HFFc6 (cell line): ENCODE results near the gene GOLGA8B. TPM values are rescaled to one million over a fixed set of nuclear protein-coding genes. Genes with fewer than 3 reads are reported as not detected.

Source experiments
- DNase-seq: peaks from one replicate; pipeline ENCODE4 v3.0.0-alpha.2; 2018
- H3K27ac Mint-ChIP-seq: 2 replicates; pipeline ENCODE4 v1.8.0; 2020; ENCODE audit warnings: mild to moderate bottlenecking, mixed read lengths
- H3K27me3 Mint-ChIP-seq: 2 replicates; pipeline ENCODE4 v1.8.0; 2021; ENCODE audit warnings: mild to moderate bottlenecking, moderate library complexity, mixed read lengths; ENCODE audit not compliant: insufficient read depth
- H3K36me3 Mint-ChIP-seq: 2 replicates; pipeline ENCODE4 v1.8.0; 2021; ENCODE audit warnings: low read depth, mixed read lengths
- H3K4me1 Mint-ChIP-seq: 2 replicates; pipeline ENCODE4 v1.8.0; 2020; ENCODE audit warnings: low read depth, mixed read lengths
- H3K4me3 Mint-ChIP-seq: 2 replicates; pipeline ENCODE4 v1.8.0; 2020; ENCODE audit warnings: mild to moderate bottlenecking, moderate library complexity, mixed read lengths
- H3K9me3 Mint-ChIP-seq: 2 replicates; pipeline ENCODE4 v1.8.0; 2020; ENCODE audit warnings: mild to moderate bottlenecking, mixed read lengths
- total RNA-seq, 6 experiments: library from RNA; stranded (reverse); fragmentation: NEBNext Ultra II Directional; extraction: Animal tissue kit (Norgen Biotek cat#: 25700); gene quantifications; 2 replicates in 1 of 6; 3 replicates in 5 of 6; pipeline ENCODE4 v1.2.3, GENCODE V29; 2021
- TF ChIP-seq, protein P1 (sequence below): fragments of 200-600 bp; sonication (generic); IDR thresholded peaks from 2 replicates; pipeline ENCODE4 v1.5.0; 2021; ENCODE audit warnings: antibody characterized with exemption, mild to moderate bottlenecking

The GOLGA8B gene
- total RNA-seq, 6 experiments from 2014 or later = 23.0 to 35.7 (median 27.0) TPM

DNA sequence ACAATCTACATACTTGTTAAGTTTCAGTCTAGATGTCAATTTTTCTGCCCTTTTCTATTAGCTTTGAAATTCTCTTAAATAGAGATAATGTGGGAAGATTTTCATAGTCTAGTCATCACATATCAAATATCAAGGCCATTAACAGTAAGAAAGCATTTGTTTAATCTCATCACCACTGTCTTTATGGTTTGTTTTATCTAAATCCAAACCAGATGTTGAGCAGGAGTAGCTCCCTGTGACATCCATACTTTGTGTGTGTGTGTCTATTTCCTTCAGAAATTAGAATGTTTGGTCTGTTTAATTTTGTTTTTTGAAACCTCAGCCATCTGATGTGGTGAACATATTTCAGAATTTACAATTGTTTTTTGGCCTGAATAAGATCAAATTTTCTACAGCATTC is 23.1 kb upstream of the GOLGA8B start:
- Mint-ChIP-seq H3K4me3 (no peak overlapping the region), H3K36me3 (no peaks in the 10 kb centered on the region), H3K27ac (no peak overlapping the region), H3K4me1 (no peaks in the 10 kb centered on the region; the same call in 1 of the 2 replicates), H3K9me3 (no peaks in the 10 kb centered on the region), H3K27me3 (peaks cover 18% of the 10 kb centered on the region)
- TF ChIP-seq, protein P1, sequence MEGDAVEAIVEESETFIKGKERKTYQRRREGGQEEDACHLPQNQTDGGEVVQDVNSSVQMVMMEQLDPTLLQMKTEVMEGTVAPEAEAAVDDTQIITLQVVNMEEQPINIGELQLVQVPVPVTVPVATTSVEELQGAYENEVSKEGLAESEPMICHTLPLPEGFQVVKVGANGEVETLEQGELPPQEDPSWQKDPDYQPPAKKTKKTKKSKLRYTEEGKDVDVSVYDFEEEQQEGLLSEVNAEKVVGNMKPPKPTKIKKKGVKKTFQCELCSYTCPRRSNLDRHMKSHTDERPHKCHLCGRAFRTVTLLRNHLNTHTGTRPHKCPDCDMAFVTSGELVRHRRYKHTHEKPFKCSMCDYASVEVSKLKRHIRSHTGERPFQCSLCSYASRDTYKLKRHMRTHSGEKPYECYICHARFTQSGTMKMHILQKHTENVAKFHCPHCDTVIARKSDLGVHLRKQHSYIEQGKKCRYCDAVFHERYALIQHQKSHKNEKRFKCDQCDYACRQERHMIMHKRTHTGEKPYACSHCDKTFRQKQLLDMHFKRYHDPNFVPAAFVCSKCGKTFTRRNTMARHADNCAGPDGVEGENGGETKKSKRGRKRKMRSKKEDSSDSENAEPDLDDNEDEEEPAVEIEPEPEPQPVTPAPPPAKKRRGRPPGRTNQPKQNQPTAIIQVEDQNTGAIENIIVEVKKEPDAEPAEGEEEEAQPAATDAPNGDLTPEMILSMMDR = no peak
- DNase-seq = no peak

DNA sequence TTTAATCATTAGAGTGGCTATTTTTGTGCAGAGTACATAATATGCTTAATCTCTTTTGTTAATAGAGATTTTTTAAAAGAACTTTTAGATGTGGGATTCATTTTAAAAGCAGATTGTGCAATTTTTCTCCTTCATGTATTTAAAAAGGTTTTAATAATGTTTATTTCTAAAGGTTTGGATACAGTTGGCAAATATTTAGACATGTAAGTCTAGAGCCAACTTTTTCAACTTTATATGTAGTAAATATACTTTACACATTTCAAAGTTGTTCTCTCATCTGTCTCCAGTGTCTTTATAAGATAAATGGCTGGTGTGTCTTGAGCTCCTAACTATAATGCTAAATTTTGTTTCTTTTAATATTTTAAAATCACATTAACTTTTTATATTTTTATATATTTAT is 22.7 kb upstream of the GOLGA8B start:
- H3K27ac Mint-ChIP-seq = no peak overlapping the region
- no peak for DNase-seq
- H3K36me3 Mint-ChIP-seq = no peaks in the 10 kb centered on the region
- H3K9me3 Mint-ChIP-seq = no peaks in the 10 kb centered on the region
- H3K4me3 Mint-ChIP-seq = no peak overlapping the region
- no peaks in the 10 kb centered on the region; the same call in 1 of the 2 replicates for H3K4me1 Mint-ChIP-seq
- TF ChIP-seq, protein P1 = no peak
- peaks cover 18% of the 10 kb centered on the region for H3K27me3 Mint-ChIP-seq

DNA sequence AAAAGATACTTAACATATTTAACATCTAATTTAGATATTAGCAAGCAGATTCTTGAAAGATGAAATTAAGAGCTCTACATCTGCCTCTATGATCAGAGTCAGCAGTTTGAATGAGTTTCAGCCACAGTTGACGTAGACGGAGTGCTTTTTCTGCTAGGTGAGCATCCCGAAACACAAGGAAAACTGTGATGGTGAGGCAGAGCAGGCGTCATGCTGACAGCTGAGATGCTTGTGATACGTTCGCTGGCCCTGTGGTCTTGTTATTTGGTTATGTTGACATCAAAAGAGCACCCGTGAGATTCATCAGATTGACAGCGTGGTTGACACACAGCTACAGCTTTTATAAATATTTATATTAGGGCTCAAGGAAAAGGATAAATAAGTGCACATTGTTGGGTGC is 19.6 kb upstream of the GOLGA8B start:
- DNase-seq = no peak
- Mint-ChIP-seq H3K4me3 (no peak overlapping the region), H3K36me3 (no peaks in the 10 kb centered on the region), H3K27me3 (peaks cover 15% of the 10 kb centered on the region), H3K9me3 (no peaks in the 10 kb centered on the region), H3K27ac (no peak overlapping the region), H3K4me1 (no peaks in the 10 kb centered on the region)
- TF ChIP-seq, protein P1 = no peak

DNA sequence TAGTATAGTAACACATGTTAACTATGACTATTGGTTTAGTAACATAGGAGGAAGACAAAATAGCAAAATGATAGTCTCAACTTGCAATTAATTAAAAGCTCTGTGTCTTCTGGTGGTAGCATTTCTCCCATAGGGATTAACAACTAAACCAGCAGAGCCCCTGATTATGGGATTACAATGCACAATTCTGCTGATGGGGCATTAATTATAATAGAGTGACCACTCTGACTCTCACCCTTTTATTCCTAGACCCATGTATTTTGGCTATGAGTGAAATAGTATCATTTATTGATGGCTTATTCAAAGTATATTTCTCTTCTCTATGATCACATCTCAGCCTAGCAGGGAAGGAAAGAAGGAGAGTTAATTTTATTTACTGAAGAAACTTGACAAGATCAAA is 17.5 kb upstream of the GOLGA8B start:
- no peaks in the 10 kb centered on the region for H3K4me1 Mint-ChIP-seq
- no peak overlapping the region for H3K27ac Mint-ChIP-seq
- peaks cover 15% of the 10 kb centered on the region for H3K27me3 Mint-ChIP-seq
- TF ChIP-seq, protein P1 = no peak
- no peak for DNase-seq
- no peaks in the 10 kb centered on the region for H3K36me3 Mint-ChIP-seq
- H3K4me3 Mint-ChIP-seq = no peak overlapping the region
- H3K9me3 Mint-ChIP-seq = no peaks in the 10 kb centered on the region

- TF ChIP-seq, protein P1 = no peak
- no peaks in the 10 kb centered on the region for H3K4me1 Mint-ChIP-seq
- H3K9me3 Mint-ChIP-seq = no peaks in the 10 kb centered on the region
- H3K36me3 Mint-ChIP-seq = no peaks in the 10 kb centered on the region
- no peak overlapping the region for H3K27ac Mint-ChIP-seq
- H3K4me3 Mint-ChIP-seq = no peak overlapping the region
- peaks cover 15% of the 10 kb centered on the region for H3K27me3 Mint-ChIP-seq
- no peak for DNase-seq
Observed at GRCh38 chr15:34598799-34599585, 15.5 kb upstream of the GOLGA8B start.
